ENCODE measurements around the gene VCX3B. TPM values are rescaled to one million over a fixed set of nuclear protein-coding genes. Genes with fewer than 3 reads are reported as not detected.
"Not testable (repeated sequence)": the region's sequence is repeated elsewhere in the genome, so short reads cannot be mapped to it uniquely, and the experiment has no call there.

Gene VCX3B
- not detected for total RNA-seq

DNA sequence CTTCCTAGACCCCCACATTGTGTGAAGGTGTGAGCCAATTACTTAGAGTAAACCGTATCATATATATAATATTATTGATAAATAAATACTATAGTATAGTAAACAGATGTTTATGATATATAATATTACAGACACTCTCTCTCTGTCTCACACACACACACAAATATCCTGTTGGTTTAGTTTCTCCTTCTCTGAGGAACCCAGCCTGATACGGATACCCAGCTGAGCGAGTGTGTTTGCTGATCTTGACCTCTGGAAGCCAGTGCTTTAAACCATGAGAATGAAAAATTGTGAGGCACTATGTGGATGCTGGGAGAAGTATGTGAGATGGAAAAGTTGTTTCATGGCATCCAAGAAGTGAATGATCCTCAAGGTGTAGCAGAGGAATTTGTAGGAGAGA, at the start of gene VCX3B:
Gene VCX3B, plus strand, starts transcription at position 301 of the 400 bp plus-strand sequence. CDS start 621 bp downstream, outside the sequence.
- not testable (repeated sequence) for DNase-seq (ENCODE audit: low spot score)

- DNase-seq (ENCODE audit: low spot score) = no peak
Observed at GRCh38 chrX:8418301-8418700, 46.3 kb upstream of the VCX3B start.

DNA sequence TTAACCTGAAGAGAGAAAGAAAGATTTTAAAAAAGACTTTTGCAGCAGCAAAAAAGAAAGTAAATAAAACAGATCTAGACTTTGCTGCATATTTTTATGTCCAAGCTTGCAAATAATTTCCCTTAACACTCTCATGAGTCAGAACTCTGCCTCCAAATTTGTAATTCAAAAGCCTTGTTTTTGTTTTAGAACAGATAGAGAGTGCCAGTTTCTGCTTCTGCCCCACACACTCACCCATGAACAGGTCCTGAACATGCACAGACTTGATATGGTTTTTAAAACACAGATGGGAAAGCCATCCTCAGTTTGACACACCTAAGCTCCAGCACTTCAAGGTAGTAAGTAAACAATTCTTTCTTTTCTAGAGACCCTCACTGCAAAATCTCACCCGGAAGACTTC, 39.7 kb upstream of the VCX3B start:
- no peak for DNase-seq (ENCODE audit: low spot score)

GRCh38 chrX:8429692-8430249, 34.9 kb upstream of the VCX3B start:
- DNase-seq (ENCODE audit: low spot score) = no peak

DNA sequence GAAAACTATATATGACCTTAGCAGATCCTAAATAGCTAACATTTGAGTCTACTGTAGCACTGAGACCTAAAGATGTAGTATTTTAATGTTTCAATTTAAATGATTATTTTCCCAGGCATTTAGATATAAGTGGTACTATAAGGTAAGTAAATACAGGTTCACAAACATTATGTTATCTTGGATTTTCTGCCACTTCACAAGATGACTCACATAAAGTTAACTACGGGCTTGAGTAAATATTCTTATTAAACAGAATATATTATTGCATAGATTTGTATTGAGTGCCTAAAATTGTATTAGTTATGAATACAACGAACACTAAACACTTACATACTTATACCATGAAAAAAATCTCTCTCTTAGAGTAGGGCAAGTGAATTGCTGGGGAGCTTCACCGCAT, 34.2 kb upstream of the VCX3B start:
- DNase-seq (ENCODE audit: low spot score) = no peak

DNA sequence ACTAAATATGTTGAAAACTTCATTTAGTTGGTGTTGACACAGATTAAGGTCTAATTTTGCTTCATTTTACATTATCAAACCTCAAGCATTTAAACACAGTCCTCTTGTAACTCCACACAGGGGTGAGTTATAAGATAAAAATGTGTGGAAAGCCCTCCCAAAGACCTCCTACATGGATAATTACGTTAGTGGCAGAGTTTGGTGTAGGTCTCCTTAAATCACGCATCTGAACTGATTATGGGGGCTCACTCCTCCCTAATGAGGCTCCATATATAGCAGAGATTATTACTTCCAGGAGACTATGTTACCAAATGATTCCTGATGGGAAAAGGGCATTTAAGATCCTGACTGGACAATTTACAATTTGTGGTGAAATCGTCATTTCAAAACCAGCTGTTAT, 32.2 kb upstream of the VCX3B start:
- no peak for DNase-seq (ENCODE audit: low spot score)

DNA sequence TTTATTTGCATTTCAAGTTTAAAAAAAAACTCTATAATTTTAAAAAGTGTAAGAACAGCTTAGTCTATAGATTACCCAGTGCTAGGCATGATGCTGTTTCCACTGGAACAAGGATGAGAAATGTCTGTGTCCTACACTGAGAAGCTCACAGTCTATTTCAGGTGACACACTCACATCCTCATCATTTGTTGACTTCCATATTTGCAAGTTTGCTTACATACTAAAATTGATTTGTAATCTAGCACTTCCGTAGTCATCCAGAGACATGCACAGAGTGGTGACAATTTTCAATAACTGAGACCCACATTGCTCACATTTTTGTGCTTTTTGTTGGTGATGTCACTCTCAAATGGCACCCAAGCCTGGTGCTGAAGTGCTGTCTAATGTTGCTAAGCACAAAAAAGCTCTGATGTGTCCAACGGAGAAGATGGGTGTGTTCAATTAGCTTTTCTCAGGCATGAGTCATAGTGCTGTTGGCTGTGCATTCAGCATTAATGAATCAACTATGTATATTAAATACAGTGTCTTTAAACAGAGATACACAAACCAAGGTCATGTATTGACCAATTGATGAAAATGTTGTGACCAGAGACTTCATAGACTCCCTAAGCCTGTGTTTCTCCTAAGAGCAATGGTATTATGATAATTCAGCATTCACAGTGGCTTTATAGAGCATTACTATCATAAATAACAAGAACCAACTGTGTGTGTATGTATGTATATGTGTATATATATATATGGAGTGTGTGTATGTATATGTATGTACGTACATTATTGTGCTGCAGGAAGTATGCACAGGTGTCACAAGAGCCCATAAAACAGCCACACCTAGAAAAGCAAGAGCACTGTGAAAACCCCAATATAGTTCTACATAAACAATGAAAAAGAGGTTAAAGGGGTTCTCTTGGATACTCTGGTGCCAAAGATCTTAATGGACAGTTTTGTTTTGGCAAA, 31.2 kb upstream of the VCX3B start:
- no peak for DNase-seq (ENCODE audit: low spot score)

DNA sequence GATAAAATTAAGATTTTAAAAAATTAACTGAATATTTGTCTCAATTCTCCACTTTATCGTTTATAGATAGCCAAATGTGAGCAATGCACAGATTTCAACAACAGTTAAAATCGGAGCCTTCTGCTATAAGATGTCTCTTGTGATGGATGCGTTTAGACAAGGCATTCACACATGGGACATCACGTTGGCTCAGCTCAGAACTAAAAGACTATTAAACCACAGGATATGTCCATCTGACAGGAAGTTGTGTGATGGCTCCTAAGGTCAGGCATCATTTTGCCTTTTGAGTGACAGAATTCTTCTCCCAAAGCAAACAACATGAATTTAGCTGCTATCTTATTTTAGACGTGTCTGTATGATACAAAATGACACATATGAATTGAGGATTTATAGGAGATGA, 17.3 kb upstream of the VCX3B start:
- no peak for DNase-seq (ENCODE audit: low spot score)

GRCh38 chrX:8452343-8452742, 12.3 kb upstream of the VCX3B start:
- DNase-seq (ENCODE audit: low spot score) = not testable (repeated sequence)

DNA sequence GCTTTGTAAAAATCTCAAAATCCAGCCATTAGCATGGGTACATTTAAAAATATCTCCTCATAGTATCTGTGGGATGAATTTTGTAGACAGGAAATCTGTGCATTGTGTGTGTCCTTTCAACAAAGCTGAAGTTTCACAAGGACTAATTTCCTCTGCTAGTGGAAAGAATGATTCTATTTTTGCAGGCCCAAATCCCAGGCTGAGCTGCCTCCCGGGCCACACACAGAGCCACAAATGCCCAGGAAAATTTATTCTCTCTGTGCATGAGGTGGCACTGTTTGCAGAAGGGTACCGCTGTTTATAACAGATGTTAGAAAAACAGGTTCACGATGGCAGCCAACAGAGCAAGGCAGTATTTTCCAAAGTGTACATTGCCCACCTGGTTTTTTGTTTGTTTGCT, 11.0 kb upstream of the VCX3B start:
- DNase-seq (ENCODE audit: low spot score) = no peak

DNA sequence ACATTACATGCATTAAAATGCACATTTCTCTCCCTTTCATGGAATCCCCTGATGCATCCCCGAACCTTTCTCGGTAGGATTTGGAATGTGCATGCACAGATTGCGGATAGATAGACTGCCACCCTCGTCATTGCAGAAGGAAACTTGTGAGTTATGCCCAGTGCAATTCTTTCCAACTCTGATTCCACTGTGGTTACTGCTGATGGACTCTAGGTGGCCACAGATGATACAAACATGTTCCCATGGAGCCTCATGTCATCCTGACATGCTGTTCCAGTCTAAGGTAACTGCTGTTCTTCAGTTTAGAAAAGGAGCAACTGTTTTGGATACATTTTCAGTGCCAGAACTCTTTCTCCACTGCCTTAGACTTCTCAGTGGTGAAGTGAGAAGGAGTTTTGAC, 9.1 kb upstream of the VCX3B start:
- no peak for DNase-seq (ENCODE audit: low spot score)

- no peak for DNase-seq (ENCODE audit: low spot score)
Observed at GRCh38 chrX:8462488-8462887, 2.1 kb upstream of the VCX3B start.

GRCh38 chrX:8484360-8484949, 19.8 kb downstream of the VCX3B start:
- no peak for DNase-seq (ENCODE audit: low spot score)

GRCh38 chrX:8495036-8495435, 30.4 kb downstream of the VCX3B start:
- DNase-seq (ENCODE audit: low spot score) = not testable (repeated sequence)

GRCh38 chrX:8500203-8500602, 35.6 kb downstream of the VCX3B start:
- DNase-seq (ENCODE audit: low spot score) = no peak

GRCh38 chrX:8502101-8502500, 37.5 kb downstream of the VCX3B start:
- DNase-seq (ENCODE audit: low spot score) = not testable (repeated sequence)

GRCh38 chrX:8504451-8504850, 39.8 kb downstream of the VCX3B start:
- DNase-seq (ENCODE audit: low spot score) = no peak
